GM20000 (cell line): Measurements from ENCODE around the gene EP400.

Source experiments
- DNase-seq: peaks from one replicate; pipeline ENCODE4 v3.0.0; 2012; ENCODE audit warnings: low spot score
- TF ChIP-seq, protein P1 (sequence below): IDR thresholded peaks from 2 replicates; pipeline ENCODE4 v1.5.1; 2012; ENCODE audit warnings: mild to moderate bottlenecking, control low read depth; ENCODE audit errors: extremely low read depth, missing control alignments

Gene EP400

GRCh38 chr12:132105467-132105866, 155.7 kb downstream of the EP400 start:
- DNase-seq, result no peak
- TF ChIP-seq, protein P1, sequence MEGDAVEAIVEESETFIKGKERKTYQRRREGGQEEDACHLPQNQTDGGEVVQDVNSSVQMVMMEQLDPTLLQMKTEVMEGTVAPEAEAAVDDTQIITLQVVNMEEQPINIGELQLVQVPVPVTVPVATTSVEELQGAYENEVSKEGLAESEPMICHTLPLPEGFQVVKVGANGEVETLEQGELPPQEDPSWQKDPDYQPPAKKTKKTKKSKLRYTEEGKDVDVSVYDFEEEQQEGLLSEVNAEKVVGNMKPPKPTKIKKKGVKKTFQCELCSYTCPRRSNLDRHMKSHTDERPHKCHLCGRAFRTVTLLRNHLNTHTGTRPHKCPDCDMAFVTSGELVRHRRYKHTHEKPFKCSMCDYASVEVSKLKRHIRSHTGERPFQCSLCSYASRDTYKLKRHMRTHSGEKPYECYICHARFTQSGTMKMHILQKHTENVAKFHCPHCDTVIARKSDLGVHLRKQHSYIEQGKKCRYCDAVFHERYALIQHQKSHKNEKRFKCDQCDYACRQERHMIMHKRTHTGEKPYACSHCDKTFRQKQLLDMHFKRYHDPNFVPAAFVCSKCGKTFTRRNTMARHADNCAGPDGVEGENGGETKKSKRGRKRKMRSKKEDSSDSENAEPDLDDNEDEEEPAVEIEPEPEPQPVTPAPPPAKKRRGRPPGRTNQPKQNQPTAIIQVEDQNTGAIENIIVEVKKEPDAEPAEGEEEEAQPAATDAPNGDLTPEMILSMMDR, result no peak

DNA sequence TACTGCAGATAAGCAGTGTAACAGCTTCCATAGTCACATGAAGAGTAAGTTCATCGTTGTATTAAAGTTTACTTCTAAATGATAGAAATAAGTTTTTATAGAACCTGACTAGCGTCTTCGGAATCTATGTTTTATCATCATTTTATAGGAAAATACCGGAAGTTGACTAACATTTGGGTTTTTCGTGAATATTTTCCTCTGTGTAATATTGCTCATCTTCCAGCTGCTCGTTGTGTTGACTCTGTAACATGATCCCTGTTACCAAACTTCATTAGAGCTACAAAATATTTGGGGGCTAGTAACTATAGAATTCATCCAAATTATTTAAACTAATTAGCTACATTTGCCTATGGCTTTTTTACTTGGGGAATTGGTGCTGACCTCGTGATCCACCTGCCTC, 157.2 kb downstream of the EP400 start:
- no peak for DNase-seq
- TF ChIP-seq, protein P1, result no peak

DNA sequence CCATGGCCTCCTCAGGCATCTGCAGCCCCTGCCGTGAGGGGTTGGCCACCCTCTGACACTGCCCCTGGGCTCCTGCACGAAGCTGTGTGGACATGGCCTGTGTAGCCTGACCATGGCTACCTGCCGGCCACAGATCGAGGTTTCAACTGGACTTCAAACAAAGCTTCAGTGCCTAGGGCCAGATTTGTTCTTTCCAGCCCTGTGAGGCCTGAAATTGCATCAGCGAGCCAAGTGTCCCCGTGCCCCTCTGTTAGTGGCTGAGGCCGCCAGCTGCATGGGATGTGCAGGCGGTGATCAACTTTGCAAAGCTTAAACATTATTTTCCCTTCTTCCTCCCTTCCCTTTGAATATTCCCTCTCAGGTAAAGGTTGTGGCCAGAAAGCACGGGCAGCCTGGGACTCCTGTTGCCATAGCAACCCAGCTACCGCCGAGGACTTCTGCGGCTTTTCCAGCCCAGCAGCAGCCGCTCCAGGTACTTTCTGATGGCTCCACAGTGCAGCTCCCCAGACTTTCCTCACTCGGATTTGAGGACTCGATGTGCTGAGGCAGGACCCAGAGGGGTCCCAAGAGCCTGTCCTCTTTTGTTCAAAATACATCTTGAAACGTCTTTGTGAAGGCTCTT, 158.6 kb downstream of the EP400 start:
- no peak for DNase-seq
- TF ChIP-seq, protein P1, result no peak

- TF ChIP-seq, protein P1, result no peak
- DNase-seq, result no peak
These were observed 160.0 kb downstream of the EP400 start for GRCh38 chr12:132109741-132110140.

DNA sequence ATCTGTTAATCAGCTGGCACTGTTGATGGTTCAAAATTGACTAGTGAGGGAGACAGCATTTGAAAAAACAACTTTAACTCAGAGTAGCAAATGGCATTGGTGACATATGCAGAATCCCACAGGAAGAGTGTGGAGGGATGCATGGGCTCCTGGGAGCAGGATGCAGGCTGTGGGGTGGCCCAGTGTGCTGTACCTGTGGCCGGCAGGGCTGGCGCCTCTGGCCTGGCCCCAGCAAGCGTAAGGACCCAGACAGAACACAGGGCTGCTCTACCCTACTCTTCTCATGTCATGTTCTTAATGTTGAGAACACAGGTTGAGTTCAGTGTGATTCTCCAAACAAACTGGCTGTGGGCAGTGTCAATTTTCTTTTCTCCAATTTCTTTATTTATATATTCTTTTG, 160.9 kb downstream of the EP400 start:
- no peak for DNase-seq
- TF ChIP-seq, protein P1, result no peak

GRCh38 chr12:132111654-132112304, 162.0 kb downstream of the EP400 start:
- TF ChIP-seq, protein P1, result no peak
- no peak for DNase-seq

- no peak for DNase-seq
- TF ChIP-seq, protein P1, result no peak
These were observed 164.9 kb downstream of the EP400 start for GRCh38 chr12:132114667-132115066.
